Inflammatory macrophage (primary cell): ENCODE measurements around the gene KLHDC10.
"Not testable (repeated sequence)": the region's sequence is repeated elsewhere in the genome, so short reads cannot be mapped to it uniquely, and the experiment has no call there.

Experiments used
- DNase-seq, 2 donors: peaks; one replicate each; pipeline ENCODE4 v3.0.0-alpha.2; 2020 to 2022

Gene KLHDC10

DNA sequence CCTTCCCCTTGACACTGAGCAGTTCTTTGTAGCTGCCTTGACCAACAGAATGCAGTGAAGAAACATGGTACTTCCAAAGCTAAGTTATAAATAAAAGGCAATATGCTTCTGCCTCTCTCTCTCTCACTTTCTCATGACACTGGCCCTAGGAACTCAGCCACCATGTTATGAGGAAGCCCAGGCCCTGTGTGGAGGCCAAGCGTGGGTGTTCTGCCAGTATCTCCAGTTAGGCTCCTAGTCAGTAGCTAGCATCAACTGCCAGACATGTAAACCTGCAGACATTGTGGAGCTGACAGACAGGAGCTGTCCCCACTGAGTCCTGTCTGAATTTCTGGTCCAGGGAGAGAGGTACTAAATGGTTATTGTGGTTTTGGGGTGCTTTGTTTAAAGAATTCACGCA is 89.7 kb downstream of the KLHDC10 start:
- no peak for DNase-seq

DNA sequence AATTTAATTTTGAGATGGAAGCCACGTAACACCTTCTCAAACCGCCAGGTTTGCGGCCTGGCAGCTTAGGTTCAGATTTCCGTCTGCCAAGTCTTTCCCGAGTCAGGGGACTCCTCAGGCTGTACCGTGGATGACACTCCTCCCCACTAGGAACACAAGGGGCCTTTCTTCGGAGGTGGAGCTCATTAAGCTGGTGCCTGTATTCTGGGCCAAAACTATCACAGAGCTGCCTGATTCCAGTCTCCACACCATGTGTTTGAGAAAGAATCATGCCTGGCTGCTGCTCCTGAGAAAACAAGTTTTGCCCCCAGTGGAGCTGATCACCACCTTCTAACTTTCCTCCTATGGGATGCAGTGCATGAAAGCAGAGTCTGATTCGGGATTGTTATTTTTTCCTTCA is 90.1 kb downstream of the KLHDC10 start:
- DNase-seq = no peak

DNA sequence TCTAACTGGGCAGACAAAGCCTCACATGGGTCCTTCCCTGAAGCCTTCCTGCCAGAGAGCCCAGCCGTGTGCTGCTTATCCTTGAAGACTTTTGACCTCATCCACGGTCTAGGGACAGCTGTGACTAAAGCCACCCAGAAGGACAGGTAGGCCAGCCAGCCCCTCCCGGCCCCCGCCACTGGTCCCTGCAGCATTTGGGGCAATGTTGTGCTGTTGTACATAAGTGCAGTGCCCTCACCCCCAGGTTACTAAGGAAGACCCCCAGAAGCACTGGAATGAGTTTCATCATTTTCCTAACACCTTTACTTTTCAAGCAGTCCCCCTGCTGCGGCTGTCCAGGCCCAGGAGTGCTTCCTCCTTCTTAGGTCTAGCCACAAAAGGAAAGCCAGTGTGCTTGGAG is 91.9 kb downstream of the KLHDC10 start:
- no peak for DNase-seq

DNA sequence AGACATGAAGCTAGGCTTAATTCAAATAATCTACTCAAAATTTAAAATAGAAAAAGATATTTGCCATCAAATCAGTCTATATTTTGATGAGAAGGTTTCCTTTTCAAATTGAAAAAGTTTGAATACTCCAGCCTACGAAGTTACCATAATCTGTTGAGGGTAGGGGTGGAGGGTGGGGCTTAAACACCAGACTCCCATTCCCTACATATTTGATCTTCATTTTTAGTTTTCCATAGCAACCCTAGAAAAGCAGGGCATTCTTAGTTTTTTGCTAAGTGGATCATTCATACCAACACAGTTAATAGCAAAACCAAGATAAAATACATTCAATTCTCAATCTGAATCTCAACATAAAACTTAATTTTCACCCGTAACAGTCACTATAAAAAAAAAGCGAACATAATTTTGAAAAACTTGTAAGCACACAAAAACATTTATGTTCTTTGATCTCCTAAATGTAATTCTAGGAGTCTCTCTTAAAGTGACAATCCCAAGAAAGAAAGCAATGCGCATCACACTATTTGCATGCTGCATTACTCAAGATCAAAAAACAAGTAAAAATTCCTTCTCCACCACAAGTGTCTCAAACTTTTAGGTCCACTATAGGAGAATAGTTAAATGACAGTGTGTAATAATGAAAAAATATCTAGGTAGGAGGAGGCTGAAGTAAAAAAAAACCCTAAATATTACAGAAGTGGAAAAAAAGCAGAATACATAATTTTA is 104.1 kb downstream of the KLHDC10 start:
- DNase-seq = no peak

DNA sequence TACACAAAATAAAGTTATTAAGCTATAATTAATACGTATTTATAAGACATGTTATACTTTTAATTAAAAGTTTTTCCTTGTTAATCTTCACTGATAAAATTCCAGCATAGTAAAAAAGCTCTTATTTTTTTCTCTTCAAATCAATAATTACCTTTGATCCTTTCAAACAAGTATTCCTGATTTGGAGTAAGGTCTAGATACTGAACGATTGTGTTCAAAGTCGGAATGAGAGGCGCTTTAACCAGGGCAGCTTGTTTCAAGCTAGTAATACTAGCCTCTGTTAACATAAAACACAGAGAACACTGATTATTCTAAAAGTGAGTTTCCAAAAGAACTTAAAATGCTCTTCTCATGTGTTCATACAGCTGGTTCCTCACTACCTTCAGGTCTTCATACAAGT is 107.9 kb downstream of the KLHDC10 start:
- DNase-seq = no peak

DNA sequence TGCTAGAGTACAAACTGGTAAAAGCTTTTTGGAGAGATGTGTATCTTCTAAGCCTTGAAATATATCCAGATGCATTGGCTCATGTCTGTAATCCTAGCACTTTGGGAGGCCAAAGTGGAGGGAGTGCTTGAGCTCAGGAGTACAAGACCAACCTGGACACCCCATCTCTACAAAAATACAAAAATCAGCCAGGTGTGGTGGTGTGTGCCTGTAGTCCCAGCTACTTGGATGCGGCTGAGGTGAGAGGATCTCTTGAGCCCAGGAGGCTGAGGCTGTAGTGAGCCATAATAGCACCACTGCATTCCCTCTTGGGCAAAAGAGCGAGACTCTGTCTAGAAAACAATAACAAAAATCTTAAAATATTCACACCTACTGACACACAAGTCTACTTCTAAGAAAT is 109.3 kb downstream of the KLHDC10 start:
- no peak for DNase-seq

DNA sequence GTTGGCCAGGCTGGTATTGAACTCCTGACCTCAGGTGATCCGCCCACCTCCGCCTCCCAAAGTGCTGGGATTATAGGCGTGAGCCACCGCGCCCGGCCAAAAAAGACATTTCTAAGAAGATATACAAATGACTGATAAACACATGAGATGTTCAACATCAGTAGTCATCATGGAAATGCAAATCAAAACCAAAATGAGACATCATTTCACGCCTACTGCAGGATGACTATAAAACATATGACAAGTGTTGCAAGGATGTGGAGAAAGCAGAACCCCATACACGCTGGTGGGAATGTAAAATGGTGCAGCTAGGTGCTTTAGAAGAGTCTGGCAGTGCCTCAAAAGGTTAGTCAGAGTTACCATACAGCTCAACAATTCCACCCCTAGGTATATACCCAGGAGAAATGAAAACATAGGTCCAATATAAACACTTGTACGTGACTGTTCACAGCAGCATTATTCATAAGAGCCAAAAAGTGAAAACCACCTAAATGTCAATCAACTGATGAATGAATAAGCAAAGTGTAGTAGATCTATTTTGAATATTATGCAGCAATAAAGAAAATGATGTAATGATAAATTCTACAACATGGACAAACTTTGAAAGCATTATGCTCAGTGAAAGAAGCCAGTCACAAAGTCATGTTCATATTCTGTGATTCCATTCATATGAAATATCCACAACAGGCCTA is 110.4 kb downstream of the KLHDC10 start:
- peak; percentile 85 to 88 for DNase-seq

DNA sequence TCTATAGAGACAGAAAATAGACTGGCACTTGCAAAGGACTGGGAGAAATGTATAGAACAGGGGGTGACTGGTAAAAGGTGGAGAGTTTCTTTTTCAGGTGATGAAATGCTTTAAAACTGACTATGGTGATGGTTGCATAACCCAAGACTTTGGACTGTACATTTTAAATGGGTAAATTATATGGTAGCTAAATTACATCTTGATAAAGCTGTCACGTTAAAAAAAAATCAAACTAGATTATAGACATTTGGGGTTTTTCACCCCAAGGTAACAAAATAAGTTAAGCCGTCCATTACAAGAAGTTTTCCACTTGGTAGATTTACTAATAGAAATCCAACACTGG is 110.9 kb downstream of the KLHDC10 start:
- DNase-seq = no peak

DNA sequence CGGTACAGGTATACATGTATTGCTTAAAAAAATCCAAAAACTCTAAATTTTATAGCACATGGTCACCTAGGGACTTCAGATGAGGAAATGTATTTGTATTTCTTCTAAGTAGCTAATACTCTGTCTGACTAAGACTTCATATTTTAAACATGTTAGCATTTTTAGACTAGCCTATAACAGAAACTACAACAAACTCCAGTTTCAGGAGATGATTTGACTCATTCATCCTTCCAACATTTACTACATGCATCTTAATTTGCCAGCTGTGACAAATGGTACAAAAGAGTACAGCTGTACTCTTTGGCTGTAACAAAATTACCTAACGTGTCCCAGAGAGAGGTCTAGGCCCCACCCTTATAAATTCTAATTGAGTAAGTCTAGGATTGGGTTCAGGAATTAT is 112.7 kb downstream of the KLHDC10 start:
- no peak for DNase-seq

DNA sequence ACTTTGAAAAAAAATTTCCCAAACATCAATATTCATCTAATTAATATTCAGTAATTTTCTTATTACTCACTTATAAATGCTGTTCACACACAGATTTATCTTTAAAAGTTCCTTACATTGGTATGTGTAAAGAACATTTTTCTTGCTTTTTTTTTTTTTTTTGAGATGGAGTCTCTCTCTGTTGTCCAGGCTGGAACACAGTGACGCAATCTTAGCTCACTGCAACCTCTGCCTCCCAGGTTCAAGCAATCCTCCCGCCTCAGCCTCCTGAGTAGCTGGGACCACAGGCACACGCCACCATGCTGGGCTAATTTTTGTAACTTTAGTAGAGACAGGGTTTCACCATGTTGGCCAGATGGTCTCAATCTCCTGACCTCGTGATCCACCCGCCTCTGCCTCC is 114.0 kb downstream of the KLHDC10 start:
- DNase-seq = not testable (repeated sequence)
